ENCODE results near the gene POP4.

GRCh38 chr19:29574510-29574909 lies 31.6 kb upstream of the POP4 start:
- TF ChIP-seq CTCF (IDR thresholded peaks at IDR 0.05) (no peak), POLR2A (IDR thresholded peaks at IDR 0.05) (no peak), POLR2AphosphoS5 (IDR thresholded peaks at IDR 0.05) (no peak)
